Effector memory CD4-positive, alpha-beta T cell (primary cell): ENCODE results near the gene COBL.

ENCODE experiments used
- DNase-seq, 3 donors: peaks; one replicate each; pipeline ENCODE4 v3.0.0-alpha.2; 2020
- H3K27ac ChIP-seq: 2 replicates; pipeline ENCODE4 v1.7.0; 2013; ENCODE audit warnings: mild to moderate bottlenecking, low read length, moderate library complexity; ENCODE audit not compliant: insufficient read depth, poor library complexity, severe bottlenecking
- H3K27me3 ChIP-seq: replicated peaks from 2 replicates; pipeline ENCODE4 v1.7.0; 2013; ENCODE audit warnings: mild to moderate bottlenecking, low read length; ENCODE audit not compliant: insufficient read depth, control insufficient read depth, poor library complexity, severe bottlenecking
- H3K36me3 ChIP-seq: 2 replicates; pipeline ENCODE4 v1.7.0; 2013; ENCODE audit warnings: mild to moderate bottlenecking, low read length, moderate library complexity; ENCODE audit not compliant: control insufficient read depth, insufficient read depth
- H3K4me1 ChIP-seq: 2 replicates; pipeline ENCODE4 v1.7.0; 2013; ENCODE audit warnings: low read length, mild to moderate bottlenecking; ENCODE audit not compliant: control insufficient read depth, insufficient read depth, poor library complexity, severe bottlenecking
- H3K4me3 ChIP-seq: 2 replicates; pipeline ENCODE4 v1.7.0; 2013; ENCODE audit warnings: low read length, low read depth, mild to moderate bottlenecking; ENCODE audit not compliant: insufficient read depth, poor library complexity, severe bottlenecking
- H3K9me3 ChIP-seq: 2 replicates; pipeline ENCODE4 v1.7.0; 2013; ENCODE audit warnings: mild to moderate bottlenecking, low read length, moderate library complexity; ENCODE audit not compliant: control insufficient read depth

COBL gene

DNA sequence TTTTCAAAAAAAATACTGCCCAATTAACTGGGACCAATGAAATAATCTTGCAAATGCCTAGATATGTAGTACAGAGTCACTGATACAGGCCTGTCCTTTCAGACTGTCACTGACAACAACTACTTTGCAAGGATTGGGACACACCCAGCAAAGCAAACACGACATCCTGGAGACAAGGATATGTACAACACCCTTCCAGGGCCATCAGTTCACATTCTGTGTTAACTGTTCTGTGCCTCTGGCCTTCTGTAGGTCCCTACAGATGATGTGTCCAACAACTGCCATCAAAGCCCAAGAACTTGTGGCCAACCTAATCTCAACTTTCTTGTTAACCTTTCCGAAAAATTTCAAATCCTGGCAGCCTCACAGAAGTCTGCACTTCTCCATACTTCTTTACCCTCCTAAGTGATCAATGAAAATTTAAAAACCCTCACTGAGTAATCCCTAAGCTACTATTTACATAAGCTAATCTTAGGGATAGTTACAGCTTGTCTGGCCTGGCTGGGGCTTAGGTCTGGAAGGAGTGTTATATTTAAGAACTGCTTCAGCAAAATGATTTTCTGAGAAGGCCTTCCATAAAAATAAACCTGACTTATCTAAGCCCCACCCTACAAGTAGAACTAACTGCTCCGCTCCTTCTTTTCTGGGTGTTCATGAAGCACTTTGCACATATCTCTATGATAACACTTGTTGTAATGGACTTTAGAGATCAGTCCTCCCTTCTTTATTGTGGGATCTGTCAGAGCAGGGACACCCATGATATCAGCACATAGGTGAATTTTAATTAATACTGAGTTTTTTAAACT lies 21.0 kb downstream of the COBL start:
- Histone ChIP-seq H3K27ac (no peak overlapping the region), H3K27me3 (no peaks in the 10 kb centered on the region), H3K4me3 (no peak overlapping the region), H3K9me3 (no peaks in the 10 kb centered on the region), H3K4me1 (no peaks in the 10 kb centered on the region), H3K36me3 (no peaks in the 10 kb centered on the region)
- no peak for DNase-seq

DNA sequence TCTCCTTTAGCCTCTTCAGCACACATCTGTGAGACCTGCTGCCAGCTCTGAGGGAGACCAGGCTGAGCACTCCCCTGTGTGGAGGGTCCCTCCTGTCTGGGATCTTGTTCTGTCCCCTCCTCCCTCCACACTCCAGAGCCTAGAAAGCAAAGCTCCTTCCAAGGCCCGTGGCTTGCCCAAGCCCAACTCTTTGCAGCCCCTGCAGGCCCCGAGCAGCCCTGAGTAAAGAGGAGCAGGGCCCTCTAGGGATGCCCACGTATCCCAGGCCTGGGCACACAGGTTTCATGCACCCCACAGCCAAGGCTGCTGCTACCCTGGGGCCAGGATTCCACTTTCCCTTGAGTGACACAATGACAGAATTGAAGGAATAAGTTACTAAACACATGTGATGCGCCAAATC lies 24.0 kb downstream of the COBL start:
- DNase-seq: no peak
- no peak overlapping the region for H3K27ac ChIP-seq
- H3K4me3 ChIP-seq: no peak overlapping the region
- H3K36me3 ChIP-seq: no peaks in the 10 kb centered on the region
- H3K27me3 ChIP-seq: no peaks in the 10 kb centered on the region
- H3K9me3 ChIP-seq: no peaks in the 10 kb centered on the region
- H3K4me1 ChIP-seq: no peaks in the 10 kb centered on the region

DNA sequence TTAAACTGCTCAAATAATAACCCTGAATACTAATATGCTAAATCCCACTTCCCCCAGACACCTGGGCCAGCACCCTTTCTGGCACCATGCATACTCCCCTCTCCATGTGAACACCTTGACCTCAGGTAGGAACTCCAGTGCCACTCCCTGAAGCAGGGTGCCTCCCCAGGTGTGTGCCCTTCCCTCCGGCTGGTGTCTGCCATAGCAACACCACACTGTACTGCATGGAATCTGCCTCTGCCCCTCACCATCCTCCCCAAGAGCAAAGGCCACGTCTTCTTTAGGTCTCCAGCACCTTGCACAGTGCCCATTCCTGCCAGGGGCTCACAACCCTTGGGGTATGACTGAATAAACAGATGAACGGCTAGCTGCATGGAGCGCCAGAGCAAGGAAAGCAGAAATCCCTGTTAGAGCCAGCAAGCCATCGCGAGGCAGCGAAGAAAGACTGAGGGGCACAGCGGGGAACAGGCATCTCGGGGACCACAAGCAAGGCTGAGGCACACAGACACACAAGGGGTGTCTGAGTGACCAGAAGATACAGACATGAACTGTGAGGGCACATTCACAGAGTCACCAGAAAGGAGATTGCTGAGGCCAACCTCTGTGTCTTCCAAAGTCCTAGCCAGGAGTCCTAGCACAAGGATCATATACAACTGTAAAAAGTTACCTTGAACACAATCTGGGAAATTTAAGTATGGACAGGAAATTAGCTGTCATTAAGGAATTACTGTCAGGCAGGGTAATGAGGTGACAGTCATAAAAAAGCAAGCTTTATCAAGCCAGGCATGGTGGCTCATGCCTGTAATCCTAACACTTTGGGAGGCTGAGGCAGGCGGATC lies 25.7 kb downstream of the COBL start:
- no peak for DNase-seq
- H3K4me3 ChIP-seq: no peak overlapping the region
- H3K27me3 ChIP-seq: no peaks in the 10 kb centered on the region
- no peaks in the 10 kb centered on the region for H3K9me3 ChIP-seq
- H3K36me3 ChIP-seq: no peaks in the 10 kb centered on the region
- no peak overlapping the region for H3K27ac ChIP-seq
- H3K4me1 ChIP-seq: no peaks in the 10 kb centered on the region

DNA sequence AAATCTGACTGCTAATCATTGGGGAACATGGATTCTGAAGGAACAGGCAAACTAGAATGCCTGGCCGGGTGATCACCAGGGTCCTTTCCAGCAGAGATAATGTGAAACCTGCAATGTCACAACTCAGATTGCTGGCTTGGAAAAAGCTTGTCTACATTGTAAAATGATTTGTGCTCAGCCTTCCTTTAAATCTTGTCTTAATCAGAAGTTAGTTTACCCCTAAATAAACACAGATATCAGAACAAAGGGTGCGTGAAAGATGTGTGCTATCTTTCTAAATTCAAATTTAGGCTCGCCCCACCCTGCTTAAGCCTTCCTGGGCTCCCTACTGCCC lies 26.3 kb downstream of the COBL start:
- H3K4me3 ChIP-seq: no peak overlapping the region
- no peak for DNase-seq
- H3K36me3 ChIP-seq: no peaks in the 10 kb centered on the region
- no peaks in the 10 kb centered on the region for H3K27me3 ChIP-seq
- H3K4me1 ChIP-seq: no peaks in the 10 kb centered on the region
- no peak overlapping the region for H3K27ac ChIP-seq
- H3K9me3 ChIP-seq: no peaks in the 10 kb centered on the region

DNA sequence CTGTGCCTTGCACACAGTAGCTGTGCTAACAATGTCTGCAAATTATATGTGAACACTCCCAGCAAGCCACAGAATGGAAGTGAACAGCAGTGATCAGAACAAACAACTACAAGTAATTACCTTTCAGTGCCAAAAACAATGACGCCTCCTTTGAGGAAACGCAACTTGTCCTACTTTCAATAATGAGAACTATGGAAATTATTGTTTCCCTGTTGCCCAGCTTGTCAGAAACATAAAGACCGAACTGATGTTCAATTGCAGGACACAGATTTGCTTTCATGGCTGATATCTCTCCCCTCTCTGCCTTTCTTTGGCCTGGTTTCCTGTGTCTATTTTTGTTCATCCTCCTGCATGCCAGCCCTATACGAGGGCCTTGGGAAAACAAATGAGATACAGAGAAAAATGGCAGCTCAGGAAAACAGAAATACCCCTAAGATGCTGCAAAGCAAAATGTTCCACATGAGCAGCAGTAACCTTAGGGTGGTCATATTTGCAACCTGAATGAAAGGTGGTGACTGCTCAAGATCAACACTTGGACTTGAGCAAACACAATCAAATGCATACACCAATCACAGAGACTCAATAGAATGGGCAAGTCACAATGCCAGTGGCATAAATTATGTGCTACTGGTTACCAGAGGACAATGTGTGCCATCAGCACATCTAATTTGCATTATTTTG lies 26.8 kb downstream of the COBL start:
- Histone ChIP-seq H3K36me3 (no peaks in the 10 kb centered on the region), H3K4me1 (no peaks in the 10 kb centered on the region), H3K27me3 (no peaks in the 10 kb centered on the region), H3K9me3 (no peaks in the 10 kb centered on the region), H3K27ac (no peak overlapping the region), H3K4me3 (no peak overlapping the region)
- DNase-seq: no peak

DNA sequence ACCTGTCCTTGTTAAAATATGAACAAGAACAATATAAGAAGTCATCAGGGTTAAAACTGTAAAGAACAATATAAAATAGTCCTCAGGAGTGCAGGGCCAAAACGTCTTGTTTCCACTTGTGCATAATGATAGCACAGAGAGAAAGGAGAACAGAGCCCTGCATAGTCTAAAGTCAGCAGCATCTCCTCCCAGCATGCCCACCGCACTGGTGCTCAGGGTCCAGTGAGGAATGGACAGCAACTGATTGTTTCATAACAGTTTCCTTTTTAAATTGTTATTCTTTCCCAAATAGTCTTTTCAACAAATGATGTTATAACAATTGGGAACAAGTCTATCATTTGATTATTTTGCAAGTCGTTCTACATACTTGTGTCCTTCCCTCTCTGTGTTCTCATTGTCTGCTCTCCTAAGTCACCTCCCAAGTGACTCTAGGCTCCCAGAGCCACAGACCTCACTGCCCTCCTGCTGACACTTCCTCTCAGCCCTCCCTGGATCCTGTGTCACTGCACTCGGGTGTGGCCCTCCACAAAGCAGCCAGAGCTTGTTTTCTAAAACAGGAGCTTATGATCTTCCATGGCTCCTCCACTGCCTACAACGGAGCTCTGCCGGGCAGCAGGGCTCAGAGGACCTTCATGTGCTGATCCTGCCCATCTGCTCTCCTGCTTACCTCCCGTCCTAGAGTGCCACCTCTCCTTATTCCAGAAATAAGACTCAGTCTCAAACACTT lies 27.6 kb downstream of the COBL start:
- Histone ChIP-seq H3K4me3 (no peak overlapping the region), H3K9me3 (no peaks in the 10 kb centered on the region), H3K36me3 (no peaks in the 10 kb centered on the region), H3K27me3 (no peaks in the 10 kb centered on the region), H3K27ac (no peak overlapping the region), H3K4me1 (no peaks in the 10 kb centered on the region)
- no peak for DNase-seq

DNA sequence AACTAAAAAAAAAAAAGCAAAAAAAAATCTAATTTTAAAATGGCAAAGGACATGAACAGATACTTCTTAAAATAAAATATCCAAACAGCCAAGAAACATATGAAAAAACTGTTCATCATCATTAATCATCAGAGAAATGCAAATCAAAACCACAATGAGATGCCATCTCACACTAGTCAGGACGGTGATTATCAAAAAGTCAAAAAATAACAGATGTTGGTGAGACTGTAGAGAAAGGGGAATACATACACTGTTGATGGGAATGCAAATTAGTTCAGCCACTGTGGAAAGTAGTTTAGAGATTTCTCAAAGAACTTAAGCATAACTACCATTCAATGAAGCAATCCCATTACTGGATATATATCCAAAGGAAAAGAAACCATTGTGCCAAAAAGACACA lies 30.2 kb downstream of the COBL start:
- Histone ChIP-seq H3K9me3 (no peaks in the 10 kb centered on the region), H3K36me3 (no peaks in the 10 kb centered on the region), H3K4me3 (no peak overlapping the region), H3K27me3 (no peaks in the 10 kb centered on the region), H3K27ac (no peak overlapping the region), H3K4me1 (no peaks in the 10 kb centered on the region)
- no peak for DNase-seq

DNA sequence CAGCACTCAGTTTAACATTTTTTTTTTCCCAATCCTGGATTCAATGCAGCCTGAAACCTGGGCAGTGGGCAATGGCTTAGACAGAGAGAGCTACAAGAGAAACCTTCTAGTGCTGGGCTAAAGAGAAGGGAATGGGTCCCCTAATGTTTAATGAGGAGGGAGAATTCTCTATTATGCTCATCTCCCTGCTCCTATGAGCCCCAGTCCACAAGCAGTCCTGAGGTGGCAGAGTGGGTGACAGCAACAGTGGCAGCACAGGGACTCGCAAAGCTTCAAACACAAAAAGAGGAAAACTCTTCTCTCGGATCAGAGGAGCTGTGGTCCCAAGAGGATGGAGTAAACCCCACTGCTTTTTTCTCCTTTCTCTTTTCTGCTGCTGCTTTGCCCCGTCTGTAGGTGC lies 36.5 kb downstream of the COBL start:
- no peak overlapping the region for H3K4me3 ChIP-seq
- DNase-seq: no peak
- no peaks in the 10 kb centered on the region for H3K9me3 ChIP-seq
- no peaks in the 10 kb centered on the region for H3K4me1 ChIP-seq
- no peaks in the 10 kb centered on the region for H3K27me3 ChIP-seq
- no peak overlapping the region for H3K27ac ChIP-seq
- no peaks in the 10 kb centered on the region for H3K36me3 ChIP-seq

DNA sequence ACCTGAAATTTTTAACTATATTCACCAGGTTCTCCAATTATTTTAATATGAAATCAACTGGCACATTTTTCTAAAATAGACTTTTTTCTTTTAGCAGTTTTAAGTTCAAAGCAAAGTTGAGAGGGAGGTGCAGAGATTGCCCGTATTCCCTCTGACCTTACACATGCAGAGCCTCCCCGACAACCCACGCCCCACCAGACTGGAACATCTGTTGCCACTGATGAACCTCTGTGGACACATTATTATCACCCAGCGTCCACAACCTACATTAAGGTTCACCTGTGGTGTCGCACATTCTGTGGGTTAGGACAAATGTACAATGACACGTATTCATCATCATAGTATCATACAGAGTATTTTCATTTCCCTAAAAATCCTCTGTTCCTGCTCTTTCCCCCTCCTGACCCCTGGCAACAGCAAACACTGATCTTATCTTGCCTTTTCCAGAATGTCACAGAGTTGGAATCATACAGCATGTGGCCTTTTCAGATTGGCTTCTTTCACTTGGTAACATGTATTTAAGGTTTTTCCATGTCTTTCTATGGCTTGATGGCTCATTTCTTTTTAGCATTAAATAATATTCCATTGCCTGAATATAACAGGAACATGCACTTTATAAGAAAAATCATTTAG lies 37.1 kb downstream of the COBL start:
- H3K4me1 ChIP-seq: no peaks in the 10 kb centered on the region
- H3K36me3 ChIP-seq: no peaks in the 10 kb centered on the region
- H3K4me3 ChIP-seq: no peak overlapping the region
- DNase-seq: no peak
- H3K27me3 ChIP-seq: no peaks in the 10 kb centered on the region
- no peaks in the 10 kb centered on the region for H3K9me3 ChIP-seq
- no peak overlapping the region for H3K27ac ChIP-seq
